Osteoblast (primary cell): ENCODE measurements around the gene CTSE. TPM values are rescaled to one million over a fixed set of nuclear protein-coding genes. Genes with fewer than 3 reads are reported as not detected.
"Not testable (repeated sequence)": the region's sequence is repeated elsewhere in the genome, so short reads cannot be mapped to it uniquely, and the experiment has no call there.

Experiments used
- DNase-seq: peaks from one replicate; pipeline ENCODE4 v3.0.0; 2011; ENCODE audit warnings: low spot score, mixed read lengths; ENCODE audit not compliant: insufficient read length; ENCODE audit errors: missing footprints
- H2AFZ ChIP-seq: 2 replicates; pipeline ENCODE4 v1.6.0; 2011; ENCODE audit warnings: mild to moderate bottlenecking, low read length
- H3K27ac ChIP-seq: 2 replicates; pipeline ENCODE4 v1.5.1; 2011; ENCODE audit warnings: mild to moderate bottlenecking, low read depth, low read length, moderate library complexity
- H3K27me3 ChIP-seq: 2 replicates; pipeline ENCODE4 v1.6.0; 2012; ENCODE audit warnings: mild to moderate bottlenecking, control low read depth, inconsistent platforms, low read length, moderate library complexity; ENCODE audit not compliant: insufficient read depth
- H3K36me3 ChIP-seq: 2 replicates; pipeline ENCODE4 v1.5.1; 2011; ENCODE audit warnings: mild to moderate bottlenecking, low read length, control low read depth, moderate library complexity; ENCODE audit not compliant: insufficient read depth
- H3K4me1 ChIP-seq: 2 replicates; pipeline ENCODE4 v1.5.1; 2011; ENCODE audit warnings: mild to moderate bottlenecking, low read length, control low read depth, moderate library complexity; ENCODE audit not compliant: insufficient read depth
- H3K4me2 ChIP-seq: 2 replicates; pipeline ENCODE4 v1.6.0; 2011; ENCODE audit warnings: mild to moderate bottlenecking, low read length; ENCODE audit not compliant: insufficient read depth
- H3K4me3 ChIP-seq: fragments of 200-600 bp; sonication (generic); 3 replicates; pipeline ENCODE4 v1.5.1; 2012; ENCODE audit warnings: mild to moderate bottlenecking, low read length, inconsistent platforms; ENCODE audit not compliant: insufficient read depth
- H3K79me2 ChIP-seq: 2 replicates; pipeline ENCODE4 v1.6.0; 2012; ENCODE audit warnings: mild to moderate bottlenecking, low read length, control low read depth, inconsistent platforms; ENCODE audit not compliant: insufficient read depth
- H3K9me3 ChIP-seq: 2 replicates; pipeline ENCODE4 v1.5.1; 2011; ENCODE audit warnings: low read depth, low read length, control low read depth
- H4K20me1 ChIP-seq: 2 replicates; pipeline ENCODE4 v1.6.0; 2012; ENCODE audit warnings: mild to moderate bottlenecking, low read length, control low read depth; ENCODE audit not compliant: insufficient read depth
- CTCF ChIP-seq: IDR thresholded peaks from 2 replicates; pipeline ENCODE4 v1.5.1; 2011; ENCODE audit warnings: mild to moderate bottlenecking, low read depth, low read length, moderate library complexity; ENCODE audit errors: extremely low read depth
- total RNA-seq: library from RNA; depleted of rRNA; stranded (reverse); fragments of >200 nt; gene quantifications from 2 replicates; pipeline ENCODE4 v1.2.3, GENCODE V29; 2012

The CTSE gene
- total RNA-seq, 1 donor, result not detected

GRCh38 chr1:206001476-206001888 is 22.2 kb downstream of the CTSE start:
- peaks cover 18% of the 10 kb centered on the region for H4K20me1 ChIP-seq
- no peaks in the 10 kb centered on the region for H3K36me3 ChIP-seq
- H3K27me3 ChIP-seq, result no peaks in the 10 kb centered on the region
- peak overlapping the region; percentile 74 for H3K4me3 ChIP-seq
- peak; percentile 97 for DNase-seq
- TF ChIP-seq CTCF, result no peak
- peak overlapping the region; percentile 33 for H2AFZ ChIP-seq
- peak overlapping the region; percentile 90 for H3K4me2 ChIP-seq
- peak overlapping the region; percentile 98 for H3K27ac ChIP-seq
- peaks cover 43% of the 10 kb centered on the region for H3K4me1 ChIP-seq
- no peaks in the 10 kb centered on the region for H3K9me3 ChIP-seq
- H3K79me2 ChIP-seq, result peaks cover 22% of the 10 kb centered on the region

GRCh38 chr1:206000641-206001339 is 22.9 kb downstream of the CTSE start:
- DNase-seq, result no peak
- peak overlapping the region; percentile 52 for H3K4me3 ChIP-seq

GRCh38 chr1:205998457-205999241 is 25.0 kb downstream of the CTSE start:
- no peak overlapping the region for H3K27ac ChIP-seq
- no peak for TF ChIP-seq CTCF
- H2AFZ ChIP-seq, result no peak overlapping the region
- H4K20me1 ChIP-seq, result peaks cover 21% of the 10 kb centered on the region
- H3K36me3 ChIP-seq, result peaks cover 4% of the 10 kb centered on the region
- no peak overlapping the region for H3K4me3 ChIP-seq
- no peaks in the 10 kb centered on the region for H3K9me3 ChIP-seq
- peaks cover 39% of the 10 kb centered on the region for H3K4me1 ChIP-seq
- no peaks in the 10 kb centered on the region for H3K27me3 ChIP-seq
- no peak for DNase-seq
- no peak overlapping the region for H3K4me2 ChIP-seq
- peaks cover 22% of the 10 kb centered on the region for H3K79me2 ChIP-seq

More at GRCh38 chr1:206000641-206001339, 22.9 kb downstream of the CTSE start:
- Histone ChIP-seq H3K27me3 (no peaks in the 10 kb centered on the region), H4K20me1 (peaks cover 18% of the 10 kb centered on the region), H3K79me2 (peaks cover 22% of the 10 kb centered on the region), H3K9me3 (no peaks in the 10 kb centered on the region), H3K36me3 (no peaks in the 10 kb centered on the region), H3K27ac (peak overlapping the region; percentile 98), H3K4me2 (peak overlapping the region; percentile 90), H3K4me1 (peaks cover 43% of the 10 kb centered on the region), H2AFZ (no peak overlapping the region)
- no peak for TF ChIP-seq CTCF

GRCh38 chr1:205996641-205997040 is 27.1 kb downstream of the CTSE start:
- not testable (repeated sequence) for H3K27ac ChIP-seq, H3K4me3 ChIP-seq, DNase-seq, H3K27me3 ChIP-seq, H3K4me2 ChIP-seq, H3K9me3 ChIP-seq, H2AFZ ChIP-seq
- Histone ChIP-seq H3K79me2 (peaks cover 17% of the 10 kb centered on the region), H3K36me3 (peaks cover 23% of the 10 kb centered on the region), H4K20me1 (peaks cover 24% of the 10 kb centered on the region), H3K4me1 (peaks cover 21% of the 10 kb centered on the region)
